Neuron (in vitro differentiated cells): ENCODE results near the gene ZC3H7A.

Source experiments
- H2AFZ ChIP-seq: one replicate; pipeline ENCODE4 v1.6.1; 2013; ENCODE audit warnings: low read depth, mild to moderate bottlenecking, inconsistent platforms, low read length, moderate library complexity
- H3K27me3 ChIP-seq: one replicate; pipeline ENCODE4 v1.6.1; 2013; ENCODE audit warnings: low read length; ENCODE audit not compliant: insufficient read depth
- H3K36me3 ChIP-seq: one replicate; pipeline ENCODE4 v1.6.1; 2013; ENCODE audit warnings: low read length; ENCODE audit not compliant: insufficient read depth
- H3K4me1 ChIP-seq: one replicate; pipeline ENCODE4 v1.6.1; 2013; ENCODE audit warnings: low read length; ENCODE audit not compliant: insufficient read depth
- H3K4me3 ChIP-seq: 2 replicates; pipeline ENCODE4 v1.5.1; 2013; ENCODE audit warnings: mild to moderate bottlenecking, low read length, moderate library complexity
- H3K9me3 ChIP-seq: one replicate; pipeline ENCODE4 v1.6.1; 2013; ENCODE audit warnings: low read length

ZC3H7A gene

DNA sequence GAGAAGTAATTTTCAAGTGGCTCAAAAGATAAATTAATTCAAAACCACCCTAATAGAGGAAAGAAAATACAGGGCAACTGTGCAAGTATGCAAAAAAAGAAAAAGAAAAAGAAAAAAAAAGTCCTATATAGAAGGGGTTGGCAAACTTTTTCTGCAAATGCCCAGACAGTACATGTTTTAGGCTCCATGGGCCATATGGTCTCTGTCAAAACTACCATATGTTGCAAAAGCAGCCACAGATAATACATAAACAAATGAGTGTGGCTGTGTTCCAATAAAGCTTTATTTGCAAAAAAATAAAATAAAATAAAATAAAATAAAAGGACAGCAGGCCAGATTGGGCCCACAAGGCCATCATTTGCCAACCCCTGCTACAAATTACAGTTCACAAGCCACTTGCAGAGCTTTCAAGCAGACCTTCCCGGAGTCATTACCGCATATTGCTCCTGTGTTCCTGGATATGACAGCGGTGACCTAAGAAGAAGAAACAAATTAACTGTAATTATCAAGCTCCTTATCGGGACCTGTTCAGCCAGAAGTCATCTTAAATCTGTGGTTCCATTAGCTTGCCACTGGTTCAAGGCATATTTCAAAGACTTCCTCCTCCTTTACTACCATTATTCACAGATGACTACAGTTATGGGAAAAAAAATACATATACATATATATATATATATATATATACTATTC lies 15.9 kb downstream of the ZC3H7A start:
- Histone ChIP-seq H3K27me3 (no peaks in the 10 kb centered on the region), H3K4me3 (no peak overlapping the region)

DNA sequence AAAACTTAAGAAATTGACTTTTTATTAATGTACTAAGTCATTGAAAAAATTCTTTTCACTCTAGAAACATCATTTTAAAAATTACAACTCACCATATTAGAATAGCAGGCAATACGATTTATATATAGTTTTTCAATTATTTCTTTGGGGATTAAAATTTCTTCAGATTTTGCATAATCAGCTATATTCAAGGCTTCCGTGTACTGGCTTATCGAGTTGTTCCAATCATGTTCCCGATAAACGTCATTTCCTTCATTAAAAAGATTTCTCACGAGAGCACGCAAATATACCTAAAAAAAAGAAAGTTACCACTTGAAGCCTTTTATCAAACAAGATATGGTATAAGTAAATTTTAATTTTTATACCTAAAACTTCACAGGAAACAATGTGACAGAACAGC lies 18.0 kb downstream of the ZC3H7A start:
- Histone ChIP-seq H3K4me3 (no peak overlapping the region), H3K27me3 (no peaks in the 10 kb centered on the region), H2AFZ (no peak overlapping the region), H3K9me3 (no peaks in the 10 kb centered on the region), H3K4me1 (peaks cover 11% of the 10 kb centered on the region), H3K36me3 (peaks cover 47% of the 10 kb centered on the region)

More for the DNA sequence above, 15.9 kb downstream of the ZC3H7A start:
- Histone ChIP-seq H3K9me3 (no peaks in the 10 kb centered on the region), H3K4me1 (peaks cover 11% of the 10 kb centered on the region), H2AFZ (no peak overlapping the region), H3K36me3 (peaks cover 30% of the 10 kb centered on the region)

DNA sequence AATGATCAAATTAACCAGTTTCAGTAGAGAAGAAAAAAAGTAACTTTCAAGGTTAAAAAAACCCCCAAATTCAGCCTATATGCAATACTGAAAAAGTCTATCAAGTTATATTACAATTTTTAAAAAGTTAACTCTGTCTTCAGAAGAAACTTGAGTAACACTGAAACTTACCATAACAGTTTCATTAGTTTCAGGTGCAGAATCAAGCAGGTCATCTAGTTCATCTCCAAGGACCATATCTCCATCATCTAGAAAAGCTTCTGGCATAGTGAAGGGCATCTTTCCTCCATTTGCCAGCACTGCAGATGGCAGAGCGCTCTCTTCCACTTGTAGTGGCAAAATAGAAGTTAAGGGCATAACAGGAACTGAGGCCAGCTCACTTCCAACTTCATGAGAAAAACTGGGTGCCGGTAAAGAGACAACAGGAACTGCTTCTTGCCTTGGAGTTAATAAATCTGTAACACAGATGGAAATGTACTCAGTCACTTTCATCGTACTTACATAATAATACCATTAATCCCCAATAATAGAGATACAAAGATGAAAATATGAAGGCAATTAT lies 22.9 kb downstream of the ZC3H7A start:
- Histone ChIP-seq H3K27me3 (no peaks in the 10 kb centered on the region), H3K4me1 (no peaks in the 10 kb centered on the region), H2AFZ (no peak overlapping the region), H3K9me3 (no peaks in the 10 kb centered on the region), H3K4me3 (no peak overlapping the region), H3K36me3 (peaks cover 74% of the 10 kb centered on the region)

DNA sequence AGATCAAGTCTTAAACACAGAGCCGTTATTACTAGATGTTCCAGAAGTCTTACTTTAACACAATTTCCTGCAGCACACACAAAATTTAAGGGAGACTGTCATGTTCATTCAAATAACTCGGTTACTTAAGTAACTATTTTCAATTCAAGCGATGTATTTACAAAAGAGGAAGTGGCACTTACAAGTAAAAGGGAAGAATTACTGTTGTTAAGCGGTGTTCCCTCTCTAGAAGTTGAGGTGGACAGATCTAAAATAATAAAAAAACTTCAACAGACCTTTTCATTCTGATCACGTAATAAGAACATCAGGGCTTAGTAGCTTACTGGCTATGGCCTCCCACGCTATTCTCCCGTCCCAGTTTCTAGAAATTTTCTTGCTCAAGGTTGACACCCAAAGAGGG lies 28.2 kb downstream of the ZC3H7A start:
- H2AFZ ChIP-seq = no peak overlapping the region
- H3K27me3 ChIP-seq = no peaks in the 10 kb centered on the region
- H3K36me3 ChIP-seq = peaks cover 74% of the 10 kb centered on the region
- H3K9me3 ChIP-seq = no peaks in the 10 kb centered on the region
- H3K4me3 ChIP-seq = no peak overlapping the region
- no peaks in the 10 kb centered on the region for H3K4me1 ChIP-seq

DNA sequence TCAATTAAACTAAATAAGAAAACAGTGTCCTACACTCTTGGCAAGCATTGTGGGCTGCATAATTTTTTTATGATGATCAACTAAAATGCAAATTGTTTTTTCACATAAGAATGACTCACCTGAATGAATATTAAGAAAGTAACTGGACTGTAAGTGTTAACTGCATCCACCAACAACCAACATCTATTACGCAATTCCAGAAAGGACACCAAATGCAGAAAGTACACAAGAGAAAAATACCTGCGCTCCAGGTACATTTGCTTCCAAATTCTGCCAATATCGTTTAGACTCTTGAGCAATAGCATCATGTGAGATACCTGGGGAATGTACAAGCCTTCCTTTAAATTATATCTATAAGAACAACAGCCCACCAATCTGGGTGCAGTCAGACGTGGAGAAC lies 34.6 kb downstream of the ZC3H7A start:
- no peak overlapping the region for H2AFZ ChIP-seq
- no peaks in the 10 kb centered on the region for H3K27me3 ChIP-seq
- H3K9me3 ChIP-seq = no peaks in the 10 kb centered on the region
- H3K4me3 ChIP-seq = no peak overlapping the region
- H3K36me3 ChIP-seq = peaks cover 81% of the 10 kb centered on the region
- no peaks in the 10 kb centered on the region for H3K4me1 ChIP-seq

DNA sequence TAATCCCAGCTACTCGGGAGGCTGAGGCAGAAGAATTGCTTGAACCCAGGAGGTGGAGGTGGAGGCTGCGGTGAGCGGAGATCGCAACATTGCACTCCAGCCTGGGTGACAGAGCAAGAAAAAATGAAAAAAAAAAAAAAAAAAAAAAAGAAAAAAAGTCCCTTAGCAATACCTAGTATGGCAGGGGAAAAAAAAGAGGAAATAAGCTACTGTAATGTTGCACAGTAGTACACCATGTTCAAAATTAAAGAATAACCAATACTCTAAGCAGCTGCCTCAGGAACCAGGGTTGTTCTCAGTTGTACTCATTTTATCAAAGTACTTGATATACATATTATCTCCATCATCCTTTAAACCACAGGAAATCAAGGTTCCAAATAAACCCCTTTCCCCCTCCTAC lies 37.1 kb downstream of the ZC3H7A start:
- no peaks in the 10 kb centered on the region for H3K4me1 ChIP-seq
- no peaks in the 10 kb centered on the region for H3K9me3 ChIP-seq
- H3K36me3 ChIP-seq = peaks cover 82% of the 10 kb centered on the region
- H3K27me3 ChIP-seq = no peaks in the 10 kb centered on the region
- no peak overlapping the region for H2AFZ ChIP-seq
- no peak overlapping the region for H3K4me3 ChIP-seq

DNA sequence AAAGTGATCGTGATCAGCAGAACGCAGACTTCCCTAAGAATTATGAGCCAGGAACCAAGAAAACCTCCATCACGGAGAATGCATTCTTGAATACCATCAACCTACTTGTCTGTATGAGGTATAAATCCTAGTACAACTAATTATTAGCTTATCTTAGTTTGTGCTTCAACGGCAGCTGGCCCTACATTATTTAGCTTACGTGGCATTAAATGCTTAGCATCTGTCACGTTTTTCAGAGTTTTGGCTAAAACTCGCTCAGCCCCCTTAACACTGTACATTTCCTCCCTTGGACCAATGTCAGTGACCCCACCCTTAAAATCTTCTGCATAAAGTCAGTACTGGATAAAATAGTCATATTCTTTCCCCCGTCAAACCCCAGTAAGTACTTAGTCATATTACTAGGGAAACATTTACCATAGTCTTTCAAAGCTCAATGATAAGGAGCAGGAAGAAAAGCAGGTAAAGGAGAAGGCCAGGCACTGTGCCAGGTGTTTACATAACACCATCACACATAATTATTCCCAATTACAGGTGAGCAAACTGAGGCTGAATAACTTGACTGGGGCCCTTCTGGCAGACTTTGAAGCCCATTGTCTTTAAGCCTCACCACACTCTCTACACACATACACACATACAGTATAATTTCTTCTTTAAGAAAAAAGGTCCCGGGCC lies 37.8 kb downstream of the ZC3H7A start:
- Histone ChIP-seq H3K4me1 (no peaks in the 10 kb centered on the region), H3K4me3 (no peak overlapping the region), H3K27me3 (no peaks in the 10 kb centered on the region), H2AFZ (no peak overlapping the region), H3K36me3 (peaks cover 81% of the 10 kb centered on the region), H3K9me3 (no peaks in the 10 kb centered on the region)

DNA sequence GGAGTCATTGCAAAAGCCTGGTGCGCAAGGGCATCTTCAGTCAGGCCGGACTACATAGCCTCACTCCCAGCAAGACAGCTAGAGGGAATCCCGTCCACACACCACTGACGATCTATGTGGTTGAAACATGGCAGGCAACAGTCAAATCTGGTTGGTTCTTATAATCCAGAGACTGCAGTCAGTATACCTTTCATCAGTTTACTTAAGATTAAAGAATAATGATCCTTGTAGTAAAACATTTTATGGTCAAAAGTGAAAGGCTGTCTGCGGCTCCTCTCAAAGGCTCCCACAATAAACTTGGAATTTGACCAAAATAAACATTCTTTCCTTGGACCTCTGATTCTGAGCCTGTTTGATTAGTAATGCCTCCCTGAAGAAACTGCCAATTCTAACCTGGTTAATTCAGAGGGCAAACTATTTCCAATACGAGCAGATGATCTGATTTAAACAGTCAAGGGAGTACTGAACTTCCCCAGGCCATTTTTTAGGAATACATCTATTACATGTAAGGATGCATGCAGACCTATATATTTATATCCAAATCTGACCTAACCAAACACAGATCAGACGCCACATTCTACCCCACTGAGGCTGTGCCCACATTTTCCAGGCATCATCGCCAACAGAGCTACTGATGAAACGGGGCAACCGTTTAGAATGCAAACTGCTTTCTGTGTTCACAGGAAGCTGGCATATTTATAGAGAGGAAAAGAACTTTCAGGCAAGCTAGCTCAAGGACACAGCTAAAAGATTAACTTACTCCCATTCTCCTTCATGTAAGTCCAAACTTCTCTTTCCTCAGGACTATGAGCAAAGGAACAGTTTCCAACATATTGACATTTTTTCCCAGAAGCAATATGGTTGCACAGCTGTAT lies 39.1 kb downstream of the ZC3H7A start:
- Histone ChIP-seq H3K27me3 (no peaks in the 10 kb centered on the region), H3K36me3 (peaks cover 86% of the 10 kb centered on the region), H2AFZ (no peak overlapping the region), H3K4me1 (no peaks in the 10 kb centered on the region), H3K4me3 (no peak overlapping the region), H3K9me3 (no peaks in the 10 kb centered on the region)

DNA sequence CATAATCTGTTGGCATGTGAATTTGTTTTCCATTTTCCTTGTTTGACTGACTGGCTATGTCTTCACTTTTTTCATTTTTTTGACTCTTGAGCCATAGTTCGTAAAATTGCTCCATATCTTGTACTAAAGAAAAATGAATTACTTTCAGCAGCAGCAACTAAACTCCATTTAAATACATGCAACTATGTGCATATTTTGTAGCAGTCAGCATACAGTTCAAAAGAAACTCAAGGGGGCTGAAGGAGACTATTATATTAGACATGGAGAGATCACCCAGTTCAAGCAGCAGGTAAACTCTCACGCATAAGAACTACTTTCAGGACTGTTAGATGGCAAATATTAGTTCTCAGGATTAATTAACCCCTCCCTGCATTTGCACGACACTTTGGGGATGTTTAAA lies 40.8 kb downstream of the ZC3H7A start:
- Histone ChIP-seq H3K4me1 (no peaks in the 10 kb centered on the region), H3K4me3 (no peak overlapping the region), H3K9me3 (no peaks in the 10 kb centered on the region), H3K27me3 (no peaks in the 10 kb centered on the region), H3K36me3 (peaks cover 82% of the 10 kb centered on the region), H2AFZ (no peak overlapping the region)

DNA sequence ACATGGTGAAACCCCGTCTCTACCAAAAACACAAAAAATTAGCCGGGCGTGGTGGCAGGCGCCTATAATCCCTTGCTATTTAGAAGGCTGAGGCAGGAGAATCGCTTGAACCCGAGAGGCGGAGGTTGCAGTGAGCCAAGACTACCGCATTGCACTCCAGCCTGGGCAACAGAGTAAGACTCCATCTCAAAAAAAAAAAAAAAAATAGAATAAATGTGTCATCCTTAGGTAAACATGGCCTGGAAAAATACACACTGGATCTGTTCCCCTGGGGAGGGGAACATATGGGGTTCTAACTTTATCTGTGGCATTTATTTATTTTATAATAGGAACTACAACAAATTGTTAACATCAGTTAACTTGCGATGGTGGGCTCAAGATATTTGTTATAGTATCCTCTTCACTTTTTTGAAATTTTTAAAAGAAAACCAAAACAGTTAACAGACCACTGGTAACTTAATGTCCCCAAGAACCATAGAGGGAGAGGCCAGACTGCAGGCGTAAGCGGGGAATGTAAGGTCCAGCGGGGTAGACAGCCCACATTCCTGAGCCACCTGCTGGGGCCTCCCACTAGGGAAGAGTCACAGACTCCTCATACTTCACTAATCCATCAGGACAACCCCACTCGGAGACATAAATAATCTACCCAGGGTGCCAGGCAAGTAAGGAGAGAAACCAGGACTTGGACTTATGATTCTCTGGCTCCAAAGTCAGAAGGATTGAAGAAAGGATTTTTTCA lies 41.9 kb downstream of the ZC3H7A start:
- H3K36me3 ChIP-seq = peaks cover 80% of the 10 kb centered on the region
- no peak overlapping the region for H3K4me3 ChIP-seq
- H2AFZ ChIP-seq = no peak overlapping the region

DNA sequence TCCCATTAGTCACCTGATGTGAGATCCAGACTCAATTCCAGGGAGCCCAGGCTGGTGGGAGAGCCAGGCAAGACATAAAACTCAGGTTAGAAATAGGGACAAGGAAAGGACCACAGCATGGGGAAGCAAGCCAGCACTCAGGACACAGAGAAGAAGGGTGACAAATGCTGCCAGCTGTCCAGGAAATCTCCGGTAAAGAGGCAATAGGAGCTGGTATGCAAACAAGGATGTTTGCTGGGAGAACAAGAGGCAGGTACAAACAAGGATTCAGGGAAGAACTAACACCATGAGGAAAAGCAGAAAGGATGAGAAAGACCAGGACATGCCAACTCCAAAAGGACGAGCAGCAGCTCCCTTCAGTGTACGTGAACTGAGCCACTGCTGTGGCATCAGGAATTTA lies 44.2 kb downstream of the ZC3H7A start:
- Histone ChIP-seq H3K4me1 (no peaks in the 10 kb centered on the region), H3K36me3 (peaks cover 67% of the 10 kb centered on the region), H3K27me3 (no peaks in the 10 kb centered on the region), H2AFZ (no peak overlapping the region), H3K4me3 (no peak overlapping the region), H3K9me3 (no peaks in the 10 kb centered on the region)

More for the DNA sequence above, 41.9 kb downstream of the ZC3H7A start:
- Histone ChIP-seq H3K4me1 (no peaks in the 10 kb centered on the region), H3K27me3 (no peaks in the 10 kb centered on the region), H3K9me3 (no peaks in the 10 kb centered on the region)

DNA sequence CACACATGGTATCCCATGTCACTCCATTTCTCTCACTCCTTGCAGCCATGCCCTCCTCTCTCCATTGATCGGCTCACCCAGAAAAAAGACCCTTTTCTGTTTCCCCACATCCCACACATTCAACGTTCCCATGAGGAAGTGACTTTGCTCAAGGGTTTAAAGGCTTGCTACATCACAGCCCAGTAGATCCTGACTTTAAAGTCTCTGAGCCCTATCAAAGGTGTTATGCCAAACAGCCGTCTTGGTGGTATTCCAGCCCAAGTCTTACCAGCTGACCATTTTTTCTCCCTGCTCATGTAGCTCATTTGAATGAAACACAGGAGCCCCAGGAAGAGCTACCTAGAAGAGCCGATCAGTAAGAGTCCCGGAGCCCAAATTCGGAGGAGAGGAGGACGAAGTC lies 47.0 kb downstream of the ZC3H7A start:
- H3K4me1 ChIP-seq = no peaks in the 10 kb centered on the region

More for the DNA sequence above, 47.0 kb downstream of the ZC3H7A start:
- Histone ChIP-seq H3K27me3 (no peaks in the 10 kb centered on the region), H3K4me3 (no peak overlapping the region), H2AFZ (no peak overlapping the region), H3K9me3 (no peaks in the 10 kb centered on the region), H3K36me3 (peaks cover 44% of the 10 kb centered on the region)
